NCI-H510A (cell line): Measurements from ENCODE around the gene TMEM254.
"Not testable (repeated sequence)": the region's sequence is repeated elsewhere in the genome, so short reads cannot be mapped to it uniquely, and the experiment has no call there.

ENCODE experiments used
- DNase-seq: peaks from one replicate; lab custom pipeline; 2025; lab: John Stamatoyannopoulos, UW

The TMEM254 gene

GRCh38 chr10:80077869-80078447, 507 bp upstream of the TMEM254 start:
- DNase-seq = no peak

- DNase-seq = no peak
Observed at GRCh38 chr10:80079312-80079719, 851 bp downstream of the TMEM254 start.

GRCh38 chr10:80081026-80081425, 2.6 kb downstream of the TMEM254 start:
- no peak for DNase-seq

GRCh38 chr10:80081801-80082750, 3.6 kb downstream of the TMEM254 start:
- no peak for DNase-seq

- DNase-seq = no peak
Observed at GRCh38 chr10:80090121-80090520, 11.7 kb downstream of the TMEM254 start.

- no peak for DNase-seq
Observed at GRCh38 chr10:80094231-80094630, 15.8 kb downstream of the TMEM254 start.

GRCh38 chr10:80098272-80098671, 19.8 kb downstream of the TMEM254 start:
- DNase-seq = not testable (repeated sequence)

GRCh38 chr10:80099295-80099694, 20.8 kb downstream of the TMEM254 start:
- not testable (repeated sequence) for DNase-seq

- DNase-seq = no peak
Observed at GRCh38 chr10:80100116-80100515, 21.7 kb downstream of the TMEM254 start.

GRCh38 chr10:80100861-80101695, 22.6 kb downstream of the TMEM254 start:
- DNase-seq = peak; percentile 50

- DNase-seq = no peak
Observed at GRCh38 chr10:80104066-80104926, 25.8 kb downstream of the TMEM254 start.

GRCh38 chr10:80108576-80109239, 30.2 kb downstream of the TMEM254 start:
- no peak for DNase-seq

- no peak for DNase-seq
Observed at GRCh38 chr10:80110986-80111385, 32.5 kb downstream of the TMEM254 start.

GRCh38 chr10:80118669-80119068, 40.2 kb downstream of the TMEM254 start:
- no peak for DNase-seq

GRCh38 chr10:80122110-80122710, 43.7 kb downstream of the TMEM254 start:
- no peak for DNase-seq

- DNase-seq = no peak
Observed at GRCh38 chr10:80122746-80123145, 44.3 kb downstream of the TMEM254 start.

GRCh38 chr10:80126876-80127275, 48.4 kb downstream of the TMEM254 start:
- no peak for DNase-seq

- DNase-seq = no peak
Observed at GRCh38 chr10:80131499-80131901, 53.0 kb downstream of the TMEM254 start.

GRCh38 chr10:80132299-80133139, 54.1 kb downstream of the TMEM254 start, which contains the start of gene PLAC9:
PLAC9 (plus strand) TSS chr10:80132730; CDS start chr10:80132763, 33 bp downstream.
- no peak for DNase-seq
